IMR-90 (cell line): ENCODE results near the gene ROM1. TPM values are rescaled to one million over a fixed set of nuclear protein-coding genes. Genes with fewer than 3 reads are reported as not detected.

Source experiments
- ATAC-seq: fragments of 200-7000 bp; cut with Tn5 transposase; 2 replicates; pipeline ENCODE4 v1.9.1; 2020; ENCODE audit warnings: low read depth, mild to moderate bottlenecking, moderate library complexity
- BruUV-seq: library from RNA; stranded (reverse); fragments of 400-500 nt; replicated peaks from 2 replicates; lab custom pipeline; 2021; lab: Mats Ljungman, UMichigan
- CTCF ChIA-PET: fragments of 300-600 bp; formaldehyde crosslinking; extraction: SDS; loops from one replicate; lab custom pipeline; 2021; ENCODE audit warnings: antibody characterized with exemption; lab: Yijun Ruan, JAX
- POLR2A ChIA-PET: fragments of 300-600 bp; sonication (Branson Sonifier 250); formaldehyde crosslinking; loops from one replicate; lab custom pipeline; 2022; ENCODE audit warnings: antibody characterized with exemption; ENCODE audit not compliant: unreplicated experiment; lab: Charles Lee
- DNase-seq: peaks from one replicate; pipeline ENCODE4 v3.0.0; 2013
- H2AFZ ChIP-seq: replicated peaks from 2 replicates; pipeline ENCODE3; 2013; ENCODE audit warnings: low read length, mild to moderate bottlenecking; ENCODE audit not compliant: poor library complexity
- H2AK5ac ChIP-seq: 2 replicates; pipeline ENCODE4 v1.6.1; 2013; ENCODE audit warnings: low read depth, low read length, inconsistent platforms
- H2AK9ac ChIP-seq: replicated peaks from 2 replicates; pipeline ENCODE3; 2013; ENCODE audit warnings: mild to moderate bottlenecking, low read depth, low read length, moderate library complexity; ENCODE audit not compliant: poor library complexity
- H2BK120ac ChIP-seq: 2 replicates; pipeline ENCODE4 v1.6.1; 2013; ENCODE audit warnings: low read depth, low read length, inconsistent platforms
- H2BK15ac ChIP-seq: 3 replicates; pipeline ENCODE4 v1.6.1; 2013; ENCODE audit warnings: low read depth, low read length, inconsistent platforms
- H2BK20ac ChIP-seq: 2 replicates; pipeline ENCODE4 v1.6.1; 2013; ENCODE audit warnings: low read depth, mild to moderate bottlenecking, inconsistent platforms, low read length, moderate library complexity
- H2BK5ac ChIP-seq: 2 replicates; pipeline ENCODE4 v1.6.1; 2013; ENCODE audit warnings: mild to moderate bottlenecking, low read depth, low read length, inconsistent platforms; ENCODE audit not compliant: poor library complexity, severe bottlenecking
- H3K14ac ChIP-seq: replicated peaks from 2 replicates; pipeline ENCODE4 v1.6.1; 2013; ENCODE audit warnings: low read depth, low read length, inconsistent platforms
- H3K18ac ChIP-seq: 2 replicates; pipeline ENCODE4 v1.6.1; 2013; ENCODE audit warnings: low read depth, low read length, control low read depth
- H3K23ac ChIP-seq: 2 replicates; pipeline ENCODE4 v1.6.1; 2013; ENCODE audit warnings: low read depth, low read length, inconsistent platforms
- H3K27ac ChIP-seq: 2 replicates; pipeline ENCODE4 v1.5.1; 2013; ENCODE audit warnings: mild to moderate bottlenecking, control low read depth, low read length; ENCODE audit not compliant: insufficient read depth
- H3K27me3 ChIP-seq: 2 replicates; pipeline ENCODE4 v1.6.1; 2013; ENCODE audit warnings: low read length; ENCODE audit not compliant: control insufficient read depth, insufficient read depth
- H3K36me3 ChIP-seq: 2 replicates; pipeline ENCODE4 v1.6.1; 2013; ENCODE audit warnings: low read length, mixed read lengths; ENCODE audit not compliant: control insufficient read depth, insufficient read depth
- H3K4ac ChIP-seq: 2 replicates; pipeline ENCODE4 v1.6.1; 2013; ENCODE audit warnings: low read depth, low read length, inconsistent platforms
- H3K4me1 ChIP-seq: 2 replicates; pipeline ENCODE4 v1.6.1; 2013; ENCODE audit warnings: low read length, mixed read lengths; ENCODE audit not compliant: control insufficient read depth, insufficient read depth
- H3K4me2 ChIP-seq: 2 replicates; pipeline ENCODE4 v1.6.1; 2013; ENCODE audit warnings: low read depth, mild to moderate bottlenecking, control low read depth, low read length, moderate library complexity
- H3K4me3 ChIP-seq: 2 replicates; pipeline ENCODE4 v1.5.1; 2013; ENCODE audit warnings: low read depth, mild to moderate bottlenecking, control low read depth, low read length, moderate library complexity; ENCODE audit not compliant: insufficient read depth
- H3K56ac ChIP-seq: 2 replicates; pipeline ENCODE4 v1.6.1; 2013; ENCODE audit warnings: low read length, inconsistent platforms; ENCODE audit not compliant: insufficient read depth; ENCODE audit errors: extremely low read depth
- H3K79me1 ChIP-seq, 2 experiments: 2 replicates each; pipeline ENCODE4 v1.6.1; 2013; ENCODE audit warnings: low read length in 2 of 2, inconsistent platforms in 1 of 2, low read depth in 1 of 2
- H3K9ac ChIP-seq: 2 replicates; pipeline ENCODE4 v1.6.1; 2013; ENCODE audit warnings: low read depth, low read length, control low read depth
- H3K9me1 ChIP-seq: 2 replicates; pipeline ENCODE4 v1.6.1; 2013; ENCODE audit warnings: low read length, inconsistent platforms; ENCODE audit not compliant: insufficient read depth
- H3K9me3 ChIP-seq: 2 replicates; pipeline ENCODE4 v1.6.1; 2013; ENCODE audit warnings: low read length; ENCODE audit not compliant: control insufficient read depth, insufficient read depth
- H4K20me1 ChIP-seq: 2 replicates; pipeline ENCODE4 v1.6.1; 2013; ENCODE audit warnings: low read length, inconsistent platforms; ENCODE audit not compliant: insufficient read depth
- H4K5ac ChIP-seq: 2 replicates; pipeline ENCODE4 v1.6.1; 2013; ENCODE audit warnings: mild to moderate bottlenecking, low read depth, low read length, control low read depth
- H4K8ac ChIP-seq, 2 experiments: 2 replicates each; pipeline ENCODE4 v1.6.1; 2013; ENCODE audit warnings: low read depth in 2 of 2, low read length in 2 of 2, control low read depth in 1 of 2, inconsistent platforms in 1 of 2
- H4K91ac ChIP-seq: 2 replicates; pipeline ENCODE4 v1.6.1; 2013; ENCODE audit warnings: low read depth, low read length, inconsistent platforms; ENCODE audit not compliant: insufficient read depth
- BHLHE40 ChIP-seq: fragments of 150-350 bp; IDR thresholded peaks from 2 replicates; pipeline ENCODE4 v1.6.1; 2016; ENCODE audit warnings: mild to moderate bottlenecking, low read depth, low read length
- CEBPB ChIP-seq: IDR thresholded peaks from 2 replicates; pipeline ENCODE4 v1.6.1; 2012; ENCODE audit warnings: low read depth, low read length, improper control_type of control experiment
- CHD1 ChIP-seq: IDR thresholded peaks from 2 replicates; pipeline ENCODE4 v1.6.1; 2012; ENCODE audit warnings: low read depth, low read length, improper control_type of control experiment
- CTCF ChIP-seq: conservative IDR thresholded peaks from 2 replicates; pipeline ENCODE4 v1.5.1; 2012; ENCODE audit warnings: mild to moderate bottlenecking, low read depth, low read length, improper control_type of control experiment
- ELK1 ChIP-seq: fragments of 150-350 bp; IDR thresholded peaks from 2 replicates; pipeline ENCODE4 v1.6.1; 2016; ENCODE audit warnings: low read depth, mild to moderate bottlenecking, low read length, moderate library complexity, borderline replicate concordance
- FOS ChIP-seq: fragments of 150-350 bp; IDR thresholded peaks from 2 replicates; pipeline ENCODE4 v1.6.1; 2016; ENCODE audit warnings: low read depth, low read length
- MAFK ChIP-seq: IDR thresholded peaks from 2 replicates; pipeline ENCODE4 v1.6.1; 2012; ENCODE audit warnings: low read depth, low read length, improper control_type of control experiment
- MAZ ChIP-seq: IDR thresholded peaks from 2 replicates; pipeline ENCODE4 v1.6.1; 2012; ENCODE audit warnings: low read depth, mild to moderate bottlenecking, low read length, improper control_type of control experiment, moderate library complexity, borderline replicate concordance
- MXI1 ChIP-seq: IDR thresholded peaks from 2 replicates; pipeline ENCODE4 v1.6.1; 2012; ENCODE audit warnings: low read depth, mild to moderate bottlenecking, low read length, moderate library complexity, borderline replicate concordance
- NFE2L2 ChIP-seq: fragments of 150-350 bp; IDR thresholded peaks from 2 replicates; pipeline ENCODE4 v1.6.1; 2016; ENCODE audit warnings: low read depth, mild to moderate bottlenecking, low read length
- RAD21 ChIP-seq: IDR thresholded peaks from 2 replicates; pipeline ENCODE4 v1.6.1; 2012; ENCODE audit warnings: low read length, improper control_type of control experiment
- RCOR1 ChIP-seq: IDR thresholded peaks from 2 replicates; pipeline ENCODE4 v1.6.1; 2012; ENCODE audit warnings: mild to moderate bottlenecking, low read length, improper control_type of control experiment; ENCODE audit not compliant: insufficient replicate concordance
- WGBS, 2 experiments: methylation state at CpG; one replicate each; pipeline versions ENCODE4 v1.1.5 to v1.1.7; 2013; ENCODE audit warnings: missing lambda C conversion rate in 2 of 2; ENCODE audit not compliant: insufficient read length in 1 of 2; ENCODE audit errors: extremely low coverage in 2 of 2; 5-methylcytosine and 5-hydroxymethylcytosine counted together
- dilution Hi-C: fragments of 300-500 bp; cut with HindIII; formaldehyde crosslinking; loops from one replicate; pipeline ENCODE4 v1.14.3; 2018; ENCODE audit warnings: low sequenced_read_pairs; ENCODE audit not compliant: unreplicated experiment
- in situ Hi-C: fragments of 300-500 bp; cut with MboI; formaldehyde crosslinking; loops from 3 replicates; pipeline ENCODE4 v1.14.3; 2019; ENCODE audit warnings: low sequenced_read_pairs, inconsistent platforms, mixed read lengths
- intact Hi-C: fragments of 100-400 bp; cut with micrococcal nuclease; formaldehyde crosslinking; loops from 2 replicates; pipeline ENCODE4 v1.10.0; 2022
- polyA plus RNA-seq, 3 experiments: library from polyadenylated mRNA; depleted of rRNA; stranded (reverse); fragments of >200 nt; gene quantifications; 2 replicates each; pipeline ENCODE4 v1.2.3, GENCODE V29; 2012; ENCODE audit warnings: low replicate concordance in 1 of 3
- total RNA-seq: library from RNA; depleted of rRNA; stranded (reverse); fragments of >200 nt; gene quantifications from 2 replicates; pipeline ENCODE4 v1.2.3, GENCODE V29; 2012
- TF ChIP-seq, protein P1 (sequence below): fragments of 150-350 bp; IDR thresholded peaks from 2 replicates; pipeline ENCODE4 v1.6.1; 2017; ENCODE audit warnings: mild to moderate bottlenecking, antibody characterized with exemption, low read length, low read depth

The ROM1 gene
- total and polyA plus RNA-seq, 2 of the 4 experiments (the other 2 are of a cell fraction), result 2.2 to 2.5 TPM

GRCh38 chr11:62654297-62654696 lies 41.2 kb downstream of the ROM1 start:
- Histone ChIP-seq H2AK5ac (0 out of 2 replicates have a peak overlapping the region, but pooled peaks have one; percentile 24), H2BK5ac (no peak overlapping the region), H3K23ac (no peak overlapping the region), H2AFZ (peak overlapping the region; percentile 69), H3K9ac (no peak overlapping the region), H3K4me1 (peaks cover 2% of the 10 kb centered on the region; the same call in 1 of the 2 replicates), H3K4ac (no peak overlapping the region), H3K9me3 (no peaks in the 10 kb centered on the region), H3K79me1 (peaks cover 6 to 34% of the 10 kb centered on the region in 2 experiments), H3K36me3 (peaks cover 6% of the 10 kb centered on the region), H4K20me1 (no peaks in the 10 kb centered on the region; the same call in 1 of the 2 replicates), H2AK9ac (peak overlapping the region; percentile 9), H4K5ac (peak overlapping the region; percentile 50; the same call in 1 of the 2 replicates), H3K27me3 (no peaks in the 10 kb centered on the region), H2BK120ac (no peak overlapping the region), H3K4me2 (no peak overlapping the region), H3K27ac (no peak overlapping the region), H3K56ac (no peak overlapping the region), H3K18ac (no peak overlapping the region), H2BK15ac (no peak overlapping the region), H3K9me1 (no peaks in the 10 kb centered on the region), H3K4me3 (no peak overlapping the region), H2BK20ac (no peak overlapping the region), H3K14ac (no peak overlapping the region), H4K91ac (no peak overlapping the region), H4K8ac (peak overlapping the region; percentile 47 to 70; a peak in 3 of 4 replicates)
- dilution Hi-C loops, result no loop called here
- ChIA-PET CTCF (no interaction called here), POLR2A (interaction anchor here (1.2 kb wide), 1 partner anchor 11 kb away, joined by 5 read pairs; the partner anchor contains the start of genes C11orf98 and CSKMT)
- no CpG with 5 or more reads among the region's 11 CpGs for WGBS, 2 experiments
- intact Hi-C loops, result no loop called here
- TF ChIP-seq BHLHE40, result no peak
- no peak for TF ChIP-seq RCOR1
- TF ChIP-seq NFE2L2, result no peak
- TF ChIP-seq MXI1, result no peak
- TF ChIP-seq FOS, result no peak
- no peak for TF ChIP-seq RAD21
- no peak for TF ChIP-seq CHD1
- TF ChIP-seq MAFK, result no peak
- TF ChIP-seq, protein P1, sequence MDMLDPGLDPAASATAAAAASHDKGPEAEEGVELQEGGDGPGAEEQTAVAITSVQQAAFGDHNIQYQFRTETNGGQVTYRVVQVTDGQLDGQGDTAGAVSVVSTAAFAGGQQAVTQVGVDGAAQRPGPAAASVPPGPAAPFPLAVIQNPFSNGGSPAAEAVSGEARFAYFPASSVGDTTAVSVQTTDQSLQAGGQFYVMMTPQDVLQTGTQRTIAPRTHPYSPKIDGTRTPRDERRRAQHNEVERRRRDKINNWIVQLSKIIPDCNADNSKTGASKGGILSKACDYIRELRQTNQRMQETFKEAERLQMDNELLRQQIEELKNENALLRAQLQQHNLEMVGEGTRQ, result no peak
- TF ChIP-seq MAZ, result no peak
- TF ChIP-seq CEBPB, result no peak
- TF ChIP-seq CTCF, result no peak
- TF ChIP-seq ELK1, result no peak
- BruUV-seq, result no TSS peak
- DNase-seq (no peak), ATAC-seq (no peak)
- in situ Hi-C loops, result no loop called here
